Uterus (tissue), 2 donors: Measurements from ENCODE around the gene HERC5.

Source experiments
- CTCF ChIP-seq, 4 experiments: fragments of 200-600 bp in 2 of 4; fragments of 450-650 bp in 2 of 4; sonication (generic) in 2 of 4; IDR thresholded peaks; one replicate each; pipeline ENCODE4 v1.5.1; 2016 to 2019; ENCODE audit warnings: antibody characterized with exemption in 4 of 4, mild to moderate bottlenecking in 2 of 4, moderate library complexity in 1 of 4
- POLR2A ChIP-seq, 2 donors: fragments of 450-650 bp; IDR thresholded peaks; one replicate each; pipeline ENCODE4 v1.6.1; 2016; ENCODE audit warnings: antibody characterized with exemption in 2 of 2, mild to moderate bottlenecking in 1 of 2, moderate library complexity in 1 of 2

GRCh38 chr4:88522702-88523324, 65.9 kb downstream of the HERC5 start:
- TF ChIP-seq CTCF (IDR thresholded peaks at IDR 0.05), result no peak
- no peak for TF ChIP-seq POLR2A (IDR thresholded peaks at IDR 0.05)
